Measurements from ENCODE around the gene PAGE2.

DNA sequence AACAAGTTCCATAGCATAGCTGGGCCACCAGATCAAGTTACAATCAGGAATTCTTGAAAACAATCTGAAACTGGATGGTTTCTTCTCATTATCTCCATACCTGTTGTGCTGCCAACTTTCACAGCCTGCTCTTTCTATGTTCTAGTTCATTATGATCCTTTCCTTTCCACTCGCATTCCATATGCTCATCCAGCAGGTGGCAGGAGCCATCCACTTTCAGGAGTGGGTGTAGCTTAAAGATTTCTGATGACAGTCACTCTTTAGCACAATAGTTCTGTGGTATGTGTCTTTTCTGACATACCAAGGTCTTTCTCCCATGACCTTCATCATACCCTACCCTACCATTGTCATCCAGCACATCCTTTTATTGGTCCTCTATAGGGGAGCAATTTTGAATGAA is 46.4 kb downstream of the PAGE2 start:
- TF ChIP-seq POLR2AphosphoS5 (IDR thresholded peaks at IDR 0.05) (no peak), POLR2A (IDR thresholded peaks at IDR 0.05) (no peak), CTCF (IDR thresholded peaks at IDR 0.05) (peak in 2 of 3 donors; percentile 31 to 52)
